C4-2B (cell line): ENCODE results near the gene SGO1.

ENCODE experiments used
- ZFX ChIP-seq: fragments of 450-650 bp; IDR thresholded peaks from 2 replicates; pipeline ENCODE4 v1.6.1; 2017
- TF ChIP-seq, protein P1 (sequence below): fragments of 450-650 bp; conservative IDR thresholded peaks from 2 replicates; pipeline ENCODE4 v1.5.1; 2017; ENCODE audit warnings: mild to moderate bottlenecking

DNA sequence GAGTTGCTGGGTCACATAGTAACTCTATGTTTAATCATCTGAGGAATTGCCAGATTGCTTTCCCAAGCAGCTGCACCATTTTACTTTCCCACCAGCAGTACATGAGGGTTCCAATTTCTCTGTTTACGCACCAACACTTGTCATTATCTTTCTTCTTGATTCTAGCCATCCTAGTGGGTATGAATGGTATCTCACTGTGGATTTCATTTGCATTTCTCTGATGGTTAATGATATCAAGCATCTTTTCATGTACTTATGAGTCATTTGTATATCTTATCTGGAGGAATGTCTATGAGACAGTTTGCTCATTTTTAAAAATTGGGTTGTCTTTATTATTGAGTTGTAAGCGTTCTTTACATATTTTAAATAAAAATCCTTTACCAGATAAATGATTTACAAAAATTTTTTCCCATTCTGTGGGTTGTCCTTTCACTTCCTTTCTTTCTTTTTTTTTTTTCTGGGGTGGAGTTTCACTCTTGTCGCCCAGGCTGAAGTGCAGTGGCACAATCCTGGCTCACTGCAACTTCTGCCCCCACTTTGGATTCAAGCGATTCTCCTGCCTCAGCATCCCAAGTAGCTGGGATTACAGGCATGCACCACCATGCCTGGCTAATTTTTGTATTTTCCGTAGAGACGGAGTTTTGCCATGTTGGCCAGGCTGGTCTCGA lies 8.9 kb upstream of the SGO1 start:
- TF ChIP-seq, protein P1, sequence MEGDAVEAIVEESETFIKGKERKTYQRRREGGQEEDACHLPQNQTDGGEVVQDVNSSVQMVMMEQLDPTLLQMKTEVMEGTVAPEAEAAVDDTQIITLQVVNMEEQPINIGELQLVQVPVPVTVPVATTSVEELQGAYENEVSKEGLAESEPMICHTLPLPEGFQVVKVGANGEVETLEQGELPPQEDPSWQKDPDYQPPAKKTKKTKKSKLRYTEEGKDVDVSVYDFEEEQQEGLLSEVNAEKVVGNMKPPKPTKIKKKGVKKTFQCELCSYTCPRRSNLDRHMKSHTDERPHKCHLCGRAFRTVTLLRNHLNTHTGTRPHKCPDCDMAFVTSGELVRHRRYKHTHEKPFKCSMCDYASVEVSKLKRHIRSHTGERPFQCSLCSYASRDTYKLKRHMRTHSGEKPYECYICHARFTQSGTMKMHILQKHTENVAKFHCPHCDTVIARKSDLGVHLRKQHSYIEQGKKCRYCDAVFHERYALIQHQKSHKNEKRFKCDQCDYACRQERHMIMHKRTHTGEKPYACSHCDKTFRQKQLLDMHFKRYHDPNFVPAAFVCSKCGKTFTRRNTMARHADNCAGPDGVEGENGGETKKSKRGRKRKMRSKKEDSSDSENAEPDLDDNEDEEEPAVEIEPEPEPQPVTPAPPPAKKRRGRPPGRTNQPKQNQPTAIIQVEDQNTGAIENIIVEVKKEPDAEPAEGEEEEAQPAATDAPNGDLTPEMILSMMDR: no peak
- no peak for TF ChIP-seq ZFX
